NCI-H1436 treated with DMSO at 0.1 percent for 48 hours (cell line): ENCODE data around the gene TMEM259.

Experiments used
- DNase-seq: peaks from one replicate; lab custom pipeline; 2025; lab: John Stamatoyannopoulos, UW

Gene TMEM259

DNA sequence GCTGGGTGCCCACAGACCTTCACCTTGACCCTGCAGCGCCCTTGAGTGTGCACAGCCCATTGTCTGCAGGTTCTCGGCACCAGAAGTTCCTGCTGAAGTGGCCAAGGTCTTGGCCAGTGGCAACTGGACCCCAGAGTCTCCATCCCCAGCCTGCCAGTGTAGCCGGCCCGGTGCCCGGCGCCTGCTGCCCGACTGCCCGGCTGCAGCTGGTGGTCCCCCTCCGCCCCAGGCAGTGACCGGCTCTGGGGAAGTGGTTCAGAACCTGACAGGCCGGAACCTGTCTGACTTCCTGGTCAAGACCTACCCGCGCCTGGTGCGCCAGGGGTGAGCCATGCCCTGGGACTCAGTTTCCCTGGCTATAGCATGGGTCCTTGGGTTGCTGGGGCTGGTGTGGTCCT, 34.1 kb upstream of the TMEM259 start:
- DNase-seq: no peak

DNA sequence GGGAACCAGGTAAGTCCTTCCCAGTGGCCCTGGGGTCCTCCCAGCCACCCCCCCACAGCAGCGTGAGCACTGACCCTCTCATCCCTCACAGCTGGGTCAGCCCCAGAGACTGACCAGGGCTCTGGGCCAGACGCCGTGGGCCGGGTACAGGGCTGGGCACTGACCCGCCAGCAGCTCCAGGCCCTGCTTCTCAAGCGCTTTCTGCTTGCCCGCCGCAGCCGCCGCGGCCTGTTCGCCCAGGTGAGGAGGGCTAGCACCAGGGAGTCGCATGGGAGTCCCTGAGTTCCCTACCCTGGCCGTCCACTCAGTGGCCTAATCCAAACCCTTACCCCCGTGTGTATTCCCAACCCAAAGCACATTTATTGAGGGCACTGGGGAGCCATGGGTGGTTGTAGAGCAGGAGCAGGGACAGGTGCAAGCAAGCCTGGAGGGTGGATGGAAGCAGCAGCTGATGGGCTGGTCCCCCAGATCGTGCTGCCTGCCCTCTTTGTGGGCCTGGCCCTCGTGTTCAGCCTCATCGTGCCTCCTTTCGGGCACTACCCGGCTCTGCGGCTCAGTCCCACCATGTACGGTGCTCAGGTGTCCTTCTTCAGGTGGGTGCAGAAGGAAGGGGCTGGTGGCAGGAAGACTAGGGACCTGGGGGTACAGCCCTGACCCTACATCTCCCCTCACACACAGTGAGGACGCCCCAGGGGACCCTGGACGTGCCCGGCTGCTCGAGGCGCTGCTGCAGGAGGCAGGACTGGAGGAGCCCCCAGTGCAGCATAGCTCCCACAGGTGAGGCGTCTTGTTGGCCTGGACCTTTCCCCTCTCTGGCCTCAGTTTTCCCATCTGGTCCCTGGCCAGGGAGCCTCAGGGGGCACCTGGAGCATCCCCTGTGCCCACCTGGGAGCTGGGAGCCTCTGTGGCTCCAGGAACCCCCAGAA, 33.4 kb upstream of the TMEM259 start:
- DNase-seq: no peak

DNA sequence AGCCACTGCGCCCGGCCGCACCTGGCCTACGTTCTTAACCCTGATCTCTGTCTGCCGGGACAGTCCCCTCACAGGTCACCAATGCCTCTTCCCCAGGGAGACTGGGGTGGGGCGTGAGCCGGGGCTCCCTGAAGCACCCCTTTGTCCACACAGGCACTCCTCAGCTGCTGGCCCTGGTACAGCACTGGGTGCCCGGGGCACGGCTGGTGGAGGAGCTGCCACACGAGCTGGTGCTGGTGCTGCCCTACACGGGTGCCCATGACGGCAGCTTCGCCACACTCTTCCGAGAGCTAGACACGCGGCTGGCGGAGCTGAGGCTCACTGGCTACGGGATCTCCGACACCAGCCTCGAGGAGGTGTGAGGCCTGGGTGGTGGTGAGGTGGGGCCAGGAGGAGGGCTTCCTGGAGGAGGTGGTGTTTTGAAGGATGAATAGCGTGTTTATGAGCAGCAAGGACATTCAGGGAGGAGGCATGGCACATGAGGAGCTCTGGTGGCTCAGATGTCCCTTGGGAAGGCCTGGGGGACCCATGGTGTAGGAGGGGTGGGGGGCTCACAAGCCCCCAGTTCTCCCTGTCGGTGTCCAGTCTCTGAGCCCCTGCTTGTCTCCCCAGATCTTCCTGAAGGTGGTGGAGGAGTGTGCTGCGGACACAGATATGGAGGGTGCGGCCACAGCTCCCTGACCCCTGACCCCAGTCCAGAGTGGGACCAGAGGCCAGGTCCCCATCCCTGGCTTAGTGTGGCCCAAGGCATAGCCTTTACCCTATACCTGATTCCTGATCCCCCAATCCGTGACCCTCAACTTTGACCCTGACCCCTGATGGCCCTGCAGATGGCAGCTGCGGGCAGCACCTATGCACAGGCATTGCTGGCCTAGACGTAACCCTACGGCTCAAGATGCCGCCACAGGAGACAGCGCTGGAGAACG, 32.5 kb upstream of the TMEM259 start:
- DNase-seq: no peak

DNA sequence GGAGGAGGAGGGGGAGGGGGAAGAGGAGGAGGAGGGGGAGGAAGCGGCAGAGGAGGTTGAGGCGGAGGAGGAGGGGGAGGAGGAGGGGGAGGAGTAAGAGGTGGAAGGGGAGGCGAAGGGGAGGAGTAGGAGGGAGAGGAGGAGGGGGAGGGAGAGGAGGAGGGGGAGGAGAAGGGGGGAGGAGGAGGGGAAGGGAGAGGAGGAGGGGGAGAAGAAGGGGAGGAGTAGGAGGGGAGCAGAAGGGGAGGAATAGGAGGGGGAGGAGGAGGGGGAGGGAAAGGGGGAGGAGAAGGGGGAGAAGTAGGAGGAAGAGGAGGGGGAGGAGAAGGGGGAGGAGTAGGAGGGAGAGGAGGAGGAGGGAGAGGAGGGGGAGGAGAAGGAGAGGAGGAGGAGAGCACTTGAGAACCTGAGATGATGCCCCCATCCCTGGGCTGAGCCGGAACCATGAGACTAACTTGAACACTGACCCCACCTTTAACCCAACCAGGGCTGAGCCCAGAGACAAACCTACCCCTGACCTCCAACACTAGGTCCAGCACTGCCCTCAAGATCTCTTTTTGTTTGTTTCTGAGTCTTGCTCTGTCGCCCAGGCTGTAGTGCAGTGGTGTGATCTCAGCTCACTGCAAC, 31.5 kb upstream of the TMEM259 start:
- DNase-seq: no peak

DNA sequence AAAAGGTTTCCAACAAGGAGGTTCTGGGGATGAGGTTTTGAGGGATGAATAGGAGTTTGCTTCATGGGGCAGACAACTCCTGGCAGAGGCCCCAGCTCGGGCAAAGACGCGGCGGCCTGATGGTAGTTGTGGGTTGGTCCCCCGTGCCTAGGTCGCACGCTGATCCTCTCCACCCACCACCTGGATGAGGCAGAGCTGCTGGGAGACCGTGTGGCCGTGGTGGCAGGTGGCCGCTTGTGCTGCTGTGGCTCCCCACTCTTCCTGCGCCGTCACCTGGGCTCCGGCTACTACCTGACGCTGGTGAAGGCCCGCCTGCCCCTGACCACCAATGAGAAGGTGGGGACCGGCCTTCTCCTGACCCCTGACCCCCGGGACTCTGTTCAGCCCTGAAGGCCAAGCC, 30.9 kb upstream of the TMEM259 start:
- no peak for DNase-seq

DNA sequence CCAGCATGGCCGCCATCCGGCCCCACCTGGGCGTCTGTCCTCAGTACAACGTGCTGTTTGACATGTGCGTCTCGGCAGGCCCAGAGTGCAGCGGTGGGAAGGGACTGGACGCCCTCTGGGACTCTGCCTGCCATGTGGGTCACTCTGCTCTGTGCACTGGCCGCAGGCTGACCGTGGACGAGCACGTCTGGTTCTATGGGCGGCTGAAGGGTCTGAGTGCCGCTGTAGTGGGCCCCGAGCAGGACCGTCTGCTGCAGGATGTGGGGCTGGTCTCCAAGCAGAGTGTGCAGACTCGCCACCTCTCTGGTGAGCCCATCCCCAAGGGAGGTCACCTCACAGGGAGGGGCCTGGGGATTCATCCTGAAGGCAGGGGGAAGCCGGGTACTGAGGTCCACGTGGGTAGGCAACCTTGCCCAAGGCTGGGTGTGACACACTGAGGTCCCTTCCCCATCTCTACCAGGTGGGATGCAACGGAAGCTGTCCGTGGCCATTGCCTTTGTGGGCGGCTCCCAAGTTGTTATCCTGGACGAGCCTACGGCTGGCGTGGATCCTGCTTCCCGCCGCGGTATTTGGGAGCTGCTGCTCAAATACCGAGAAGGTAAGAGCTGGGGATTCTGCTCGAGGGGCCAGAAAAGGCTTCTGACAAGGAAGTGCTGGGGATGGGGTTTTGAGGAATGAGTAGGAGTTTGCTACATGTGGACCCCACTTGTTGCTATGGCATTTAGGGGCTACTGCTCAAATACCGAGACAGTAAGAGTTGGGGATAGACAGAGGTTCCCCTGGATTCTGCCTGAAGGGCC, 30.3 kb upstream of the TMEM259 start:
- DNase-seq: no peak

DNA sequence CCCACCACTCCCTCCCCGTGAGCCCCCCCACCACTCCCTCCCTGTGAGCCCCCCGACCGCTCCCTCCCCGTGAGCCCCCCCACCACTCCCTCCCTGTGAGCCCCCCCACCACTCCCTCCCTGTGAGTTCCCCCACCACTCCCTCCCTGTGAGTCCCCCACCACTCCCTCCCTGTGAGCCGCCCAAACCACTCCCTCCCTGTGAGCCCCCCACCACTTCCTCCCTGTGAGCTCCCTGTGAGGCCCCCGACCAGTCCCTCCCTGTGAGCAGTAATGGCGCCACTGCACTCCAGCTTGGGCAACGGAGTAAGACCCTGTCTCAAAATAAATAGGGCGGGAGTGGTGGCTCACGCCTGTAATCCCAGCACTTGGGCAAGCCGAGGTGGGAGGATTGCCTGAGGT, 28.9 kb upstream of the TMEM259 start:
- DNase-seq: no peak

DNA sequence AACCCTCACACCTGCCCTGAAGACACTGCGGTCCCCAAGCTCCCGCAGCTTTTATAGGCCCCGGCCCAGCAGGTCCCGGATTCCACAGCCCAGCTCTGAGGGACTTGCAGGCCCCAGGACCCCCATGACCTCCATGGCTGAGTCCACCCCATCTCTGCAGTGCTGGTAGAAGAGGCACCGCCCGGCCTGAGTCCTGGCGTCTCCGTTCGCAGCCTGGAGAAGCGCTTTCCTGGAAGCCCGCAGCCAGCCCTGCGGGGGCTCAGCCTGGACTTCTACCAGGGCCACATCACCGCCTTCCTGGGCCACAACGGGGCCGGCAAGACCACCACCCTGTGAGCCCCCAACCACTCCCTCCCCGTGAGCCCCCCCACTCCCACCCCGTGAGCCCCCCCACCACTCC, 28.2 kb upstream of the TMEM259 start:
- DNase-seq: no peak

DNA sequence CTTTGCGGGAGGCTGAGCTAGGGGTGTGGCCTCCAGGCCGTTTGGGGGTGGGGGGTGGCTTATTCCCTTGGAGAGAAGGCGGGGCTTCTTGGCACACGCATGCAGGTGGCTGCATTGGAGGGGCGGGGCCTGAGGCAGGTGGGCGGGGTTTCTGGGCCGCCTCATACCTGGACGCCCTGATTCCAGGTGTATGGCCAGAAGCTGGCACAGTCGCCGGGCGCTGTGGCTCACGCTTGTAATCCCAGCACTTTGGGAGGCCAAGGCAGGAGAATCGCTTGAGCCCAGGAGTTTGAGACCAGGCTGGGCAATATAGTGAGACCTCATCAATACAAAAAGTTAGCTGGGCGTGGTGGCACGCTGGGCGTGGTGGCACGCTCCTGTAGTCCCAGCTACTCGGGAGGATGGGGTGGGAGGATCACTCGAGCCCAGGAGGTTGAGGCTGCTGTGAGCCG, 26.8 kb upstream of the TMEM259 start:
- no peak for DNase-seq

DNA sequence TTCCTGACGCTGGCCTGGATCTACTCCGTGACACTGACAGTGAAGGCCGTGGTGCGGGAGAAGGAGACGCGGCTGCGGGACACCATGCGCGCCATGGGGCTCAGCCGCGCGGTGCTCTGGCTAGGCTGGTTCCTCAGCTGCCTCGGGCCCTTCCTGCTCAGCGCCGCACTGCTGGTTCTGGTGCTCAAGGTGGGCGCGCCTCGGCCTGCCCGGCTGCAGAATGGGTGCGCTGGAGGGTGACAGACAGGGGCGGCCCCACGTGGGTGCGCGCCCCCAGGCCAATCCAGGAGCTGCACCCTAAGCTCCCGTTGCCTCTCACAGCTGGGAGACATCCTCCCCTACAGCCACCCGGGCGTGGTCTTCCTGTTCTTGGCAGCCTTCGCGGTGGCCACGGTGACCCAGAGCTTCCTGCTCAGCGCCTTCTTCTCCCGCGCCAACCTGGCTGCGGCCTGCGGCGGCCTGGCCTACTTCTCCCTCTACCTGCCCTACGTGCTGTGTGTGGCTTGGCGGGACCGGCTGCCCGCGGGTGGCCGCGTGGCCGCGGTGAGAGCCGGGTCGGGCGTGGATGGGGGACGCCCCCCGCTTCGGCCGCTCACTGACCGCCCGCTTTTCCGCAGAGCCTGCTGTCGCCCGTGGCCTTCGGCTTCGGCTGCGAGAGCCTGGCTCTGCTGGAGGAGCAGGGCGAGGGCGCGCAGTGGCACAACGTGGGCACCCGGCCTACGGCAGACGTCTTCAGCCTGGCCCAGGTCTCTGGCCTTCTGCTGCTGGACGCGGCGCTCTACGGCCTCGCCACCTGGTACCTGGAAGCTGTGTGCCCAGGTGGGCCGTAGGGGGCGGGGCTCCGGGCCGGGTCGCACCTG, 26.1 kb upstream of the TMEM259 start:
- DNase-seq: no peak

DNA sequence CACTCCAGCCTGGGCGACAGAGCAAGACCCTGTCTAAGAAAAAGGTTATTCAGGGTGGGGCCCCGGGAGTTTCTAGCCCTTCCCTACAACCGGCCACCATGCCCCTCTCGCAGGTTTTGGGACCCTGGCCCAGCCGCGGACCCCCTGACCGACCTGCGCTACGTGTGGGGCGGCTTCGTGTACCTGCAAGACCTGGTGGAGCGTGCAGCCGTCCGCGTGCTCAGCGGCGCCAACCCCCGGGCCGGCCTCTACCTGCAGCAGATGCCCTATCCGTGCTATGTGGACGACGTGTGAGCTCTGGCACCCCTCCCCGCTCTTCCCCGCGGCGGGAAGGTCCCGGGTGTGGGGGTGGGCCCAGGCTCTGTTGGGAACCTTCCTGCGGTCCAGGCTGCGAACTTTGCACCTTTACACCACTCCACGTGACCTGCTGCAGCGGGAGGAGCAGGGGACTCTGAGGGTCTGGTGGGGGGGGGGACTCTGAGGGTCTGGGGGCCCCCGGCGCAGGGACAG, 25.2 kb upstream of the TMEM259 start:
- DNase-seq: no peak

DNA sequence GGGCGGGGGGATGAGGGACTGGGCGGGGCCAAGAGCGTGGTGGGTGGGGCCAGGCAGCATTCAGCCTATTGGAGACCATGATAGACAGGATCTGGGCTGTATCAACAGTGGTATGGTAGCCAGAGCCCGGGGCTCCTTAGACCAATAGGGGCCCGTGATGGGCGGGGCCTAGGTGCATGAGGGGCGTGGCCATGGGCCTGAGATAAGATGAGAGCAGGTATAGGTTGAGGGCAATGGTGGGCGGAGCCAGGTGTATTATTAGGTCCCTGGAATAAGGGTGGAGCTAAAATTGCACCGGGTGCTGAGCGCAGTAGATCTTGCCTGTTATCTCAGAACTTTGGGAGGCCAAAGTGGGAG, 24.3 kb upstream of the TMEM259 start:
- DNase-seq: no peak

DNA sequence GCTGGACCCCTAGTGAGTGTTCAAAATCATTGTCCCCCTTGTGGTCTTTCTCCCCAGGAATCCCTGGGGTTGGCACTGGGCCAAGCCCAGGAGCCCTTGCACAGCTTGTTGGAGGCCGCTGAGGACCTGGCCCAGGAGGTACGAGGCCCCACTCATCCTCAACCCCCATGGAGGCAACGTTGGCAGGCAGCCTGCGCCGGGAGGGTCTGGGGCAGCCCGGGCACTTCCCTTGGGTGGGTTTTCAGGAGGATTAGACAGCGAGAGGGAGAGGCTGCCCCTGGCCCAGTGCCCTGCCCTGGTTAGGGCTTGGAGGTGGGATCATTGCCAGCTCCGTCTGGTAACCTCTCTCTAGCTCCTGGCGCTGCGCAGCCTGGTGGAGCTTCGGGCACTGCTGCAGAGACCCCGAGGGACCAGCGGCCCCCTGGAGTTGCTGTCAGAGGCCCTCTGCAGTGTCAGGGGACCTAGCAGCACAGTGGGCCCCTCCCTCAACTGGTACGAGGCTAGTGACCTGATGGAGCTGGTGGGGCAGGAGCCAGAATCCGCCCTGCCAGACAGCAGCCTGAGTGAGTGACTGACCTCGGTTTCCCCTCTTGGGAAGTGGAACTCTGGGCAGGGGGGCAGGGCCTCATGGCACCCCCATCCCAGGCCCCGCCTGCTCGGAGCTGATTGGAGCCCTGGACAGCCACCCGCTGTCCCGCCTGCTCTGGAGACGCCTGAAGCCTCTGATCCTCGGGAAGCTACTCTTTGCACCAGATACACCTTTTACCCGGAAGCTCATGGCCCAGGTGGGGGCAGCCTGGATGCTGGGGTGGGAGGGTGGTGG, 22.0 kb upstream of the TMEM259 start:
- no peak for DNase-seq

DNA sequence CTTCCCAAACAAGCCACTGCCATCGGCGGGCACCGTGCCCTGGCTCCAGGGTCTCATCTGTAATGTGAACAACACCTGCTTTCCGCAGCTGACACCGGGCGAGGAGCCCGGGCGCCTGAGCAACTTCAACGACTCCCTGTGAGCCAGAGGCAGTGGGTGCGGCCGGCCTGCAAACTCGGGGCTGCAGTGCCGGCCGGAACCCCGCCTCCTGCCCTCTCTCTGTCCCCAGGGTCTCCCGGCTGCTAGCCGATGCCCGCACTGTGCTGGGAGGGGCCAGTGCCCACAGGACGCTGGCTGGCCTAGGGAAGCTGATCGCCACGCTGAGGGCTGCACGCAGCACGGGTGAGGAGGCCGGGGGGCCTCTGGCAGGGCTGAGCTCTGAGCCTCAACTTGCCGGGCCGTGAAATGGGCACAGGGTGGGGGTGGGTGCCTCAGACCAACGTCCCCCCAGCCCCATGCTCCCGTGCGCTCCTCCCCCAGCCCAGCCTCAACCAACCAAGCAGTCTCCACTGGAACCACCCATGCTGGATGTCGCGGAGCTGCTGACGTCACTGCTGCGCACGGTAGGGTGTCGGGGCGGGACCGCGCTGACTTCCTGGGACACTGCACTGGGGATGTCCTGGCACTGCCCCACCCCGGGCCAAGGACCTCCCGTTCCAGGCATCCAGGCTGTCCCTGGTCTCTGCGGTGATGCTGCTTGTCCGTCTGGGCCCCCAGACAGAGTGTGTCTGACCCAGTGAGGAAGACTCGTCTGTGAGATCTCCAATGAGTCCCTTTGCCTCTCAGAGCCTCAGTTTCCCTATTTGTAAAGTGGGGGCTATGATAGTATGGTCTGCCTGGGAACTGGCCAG, 21.1 kb upstream of the TMEM259 start:
- no peak for DNase-seq

DNA sequence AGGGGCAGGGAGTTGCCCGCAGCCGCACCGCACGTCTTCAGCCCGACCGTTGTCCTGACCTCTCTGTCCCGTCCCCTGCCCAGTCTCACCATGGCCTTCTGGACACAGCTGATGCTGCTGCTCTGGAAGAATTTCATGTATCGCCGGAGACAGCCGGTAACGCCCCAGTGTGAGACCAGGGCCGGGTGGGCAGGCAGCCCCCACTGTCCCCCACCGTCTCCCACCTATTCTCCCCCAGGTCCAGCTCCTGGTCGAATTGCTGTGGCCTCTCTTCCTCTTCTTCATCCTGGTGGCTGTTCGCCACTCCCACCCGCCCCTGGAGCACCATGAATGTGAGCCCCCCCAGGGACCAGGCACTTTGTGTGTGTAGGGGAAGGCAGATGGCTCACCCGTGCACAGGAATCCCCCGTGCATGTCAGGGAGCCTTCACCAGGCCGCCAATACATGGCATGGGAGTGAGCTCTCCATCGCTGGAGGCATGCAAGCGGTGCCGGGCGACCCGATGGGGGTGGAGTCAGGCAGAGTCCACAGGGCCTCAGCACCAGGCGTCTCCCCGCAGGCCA, 20.4 kb upstream of the TMEM259 start:
- DNase-seq: no peak

DNA sequence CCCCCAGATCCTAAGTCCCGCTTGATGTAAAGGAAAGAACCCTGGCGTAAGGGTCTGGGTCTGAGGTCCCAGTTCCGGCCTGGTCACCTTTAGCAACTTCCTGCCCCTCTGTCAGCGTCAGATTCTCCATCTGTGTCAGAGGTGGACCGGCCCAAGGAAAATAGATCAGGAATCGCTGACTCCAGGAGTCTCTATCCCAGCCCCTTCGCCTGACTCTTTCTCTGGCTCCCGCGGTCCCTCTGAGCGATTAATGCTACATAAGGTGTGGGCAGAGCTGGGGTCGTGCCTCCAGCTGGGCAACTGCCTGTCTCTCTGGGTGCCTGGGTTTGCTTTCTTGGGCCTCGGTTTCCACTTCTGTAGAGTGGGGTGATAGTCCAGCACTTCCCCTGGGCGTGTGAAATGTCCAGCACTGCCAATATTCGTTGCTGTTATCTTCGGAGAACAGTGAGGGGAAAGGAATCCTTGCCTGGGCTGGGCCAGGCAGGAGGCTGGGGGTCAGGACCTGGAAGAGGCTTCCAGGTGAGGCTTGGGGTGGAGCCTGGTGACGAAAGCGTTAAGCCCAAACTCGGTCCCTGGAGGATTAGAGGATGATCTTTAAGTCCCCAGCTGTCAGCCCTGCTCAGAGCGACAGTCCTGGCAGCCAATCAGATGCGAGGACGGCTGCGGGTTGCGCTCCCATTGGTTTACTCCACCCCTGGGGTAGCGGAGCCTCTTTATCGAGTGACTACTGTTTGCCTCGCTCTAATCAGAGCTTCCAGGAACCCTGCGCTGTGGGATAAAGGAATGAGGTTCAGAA, 19.8 kb upstream of the TMEM259 start:
- peak; percentile 78 for DNase-seq
